ENCODE data around the gene PLCD1.

PLCD1 gene

GRCh38 chr3:37957539-37957936 is 71.9 kb downstream of the PLCD1 start:
- DNase-seq, result no peak
